OCI-LY7 (cell line): ENCODE measurements around the gene TOX3.

Source experiments
- EZH2phosphoT487 ChIP-seq: fragments of 200-600 bp; sonication (generic); IDR thresholded peaks from 2 replicates; pipeline ENCODE4 v1.6.1; 2018; ENCODE audit warnings: low read depth, borderline replicate concordance, mild to moderate bottlenecking, mixed run types, antibody characterized with exemption, low read length, moderate library complexity, mixed read lengths
- TF ChIP-seq, protein P1 (sequence below): fragments of 200-600 bp; sonication (generic); conservative IDR thresholded peaks from 2 replicates; pipeline ENCODE4 v1.5.1; 2014; ENCODE audit warnings: mild to moderate bottlenecking, antibody characterized with exemption, low read length, moderate library complexity, mixed read lengths

DNA sequence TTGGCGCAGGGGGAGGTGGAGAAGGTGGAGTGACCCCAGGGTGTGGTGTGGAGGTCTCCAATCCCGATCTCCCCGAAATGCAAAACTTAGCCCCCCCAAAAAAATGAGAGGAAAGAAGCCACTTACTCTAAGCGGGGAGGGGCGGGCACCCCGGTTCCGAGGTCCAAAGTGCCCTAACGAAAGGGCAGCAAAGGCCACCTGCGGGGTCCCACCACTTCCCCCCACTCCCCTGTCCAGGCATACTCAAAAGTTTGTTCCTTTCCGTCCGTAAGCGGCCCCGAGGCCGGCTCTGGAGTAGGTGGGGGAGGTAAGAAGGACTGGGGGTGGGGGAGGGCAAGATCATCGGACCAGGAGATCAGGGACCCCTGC is 1.1 kb downstream of the TOX3 start:
- TF ChIP-seq, protein P1, sequence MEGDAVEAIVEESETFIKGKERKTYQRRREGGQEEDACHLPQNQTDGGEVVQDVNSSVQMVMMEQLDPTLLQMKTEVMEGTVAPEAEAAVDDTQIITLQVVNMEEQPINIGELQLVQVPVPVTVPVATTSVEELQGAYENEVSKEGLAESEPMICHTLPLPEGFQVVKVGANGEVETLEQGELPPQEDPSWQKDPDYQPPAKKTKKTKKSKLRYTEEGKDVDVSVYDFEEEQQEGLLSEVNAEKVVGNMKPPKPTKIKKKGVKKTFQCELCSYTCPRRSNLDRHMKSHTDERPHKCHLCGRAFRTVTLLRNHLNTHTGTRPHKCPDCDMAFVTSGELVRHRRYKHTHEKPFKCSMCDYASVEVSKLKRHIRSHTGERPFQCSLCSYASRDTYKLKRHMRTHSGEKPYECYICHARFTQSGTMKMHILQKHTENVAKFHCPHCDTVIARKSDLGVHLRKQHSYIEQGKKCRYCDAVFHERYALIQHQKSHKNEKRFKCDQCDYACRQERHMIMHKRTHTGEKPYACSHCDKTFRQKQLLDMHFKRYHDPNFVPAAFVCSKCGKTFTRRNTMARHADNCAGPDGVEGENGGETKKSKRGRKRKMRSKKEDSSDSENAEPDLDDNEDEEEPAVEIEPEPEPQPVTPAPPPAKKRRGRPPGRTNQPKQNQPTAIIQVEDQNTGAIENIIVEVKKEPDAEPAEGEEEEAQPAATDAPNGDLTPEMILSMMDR = no peak
- no peak for TF ChIP-seq EZH2phosphoT487
